ENCODE results near the gene KRTAP27-1.

KRTAP27-1 gene

GRCh38 chr21:30337276-30337744 is at the start of gene KRTAP27-1:
Gene KRTAP27-1, minus strand, starts transcription at chr21:30337694. Its CDS starts 26 bp downstream, at chr21:30337668.
- DNase-seq: no peak

- DNase-seq: no peak
Observed at GRCh38 chr21:30382201-30382600, 44.7 kb upstream of the KRTAP27-1 start.

GRCh38 chr21:30372139-30372770 is 34.8 kb upstream of the KRTAP27-1 start, which contains the start of gene KRTAP13-2:
Gene KRTAP13-2, minus strand, starts transcription at chr21:30372271. Its CDS starts 58 bp downstream, at chr21:30372213.
- DNase-seq: no peak

- DNase-seq: no peak
Observed at GRCh38 chr21:30355906-30356305, 18.4 kb upstream of the KRTAP27-1 start.

GRCh38 chr21:30354308-30355005 is 17.0 kb upstream of the KRTAP27-1 start:
- no peak for DNase-seq

- DNase-seq: no peak
Observed at GRCh38 chr21:30351534-30351933, 14.0 kb upstream of the KRTAP27-1 start.

GRCh38 chr21:30349572-30349971 is 12.1 kb upstream of the KRTAP27-1 start:
- DNase-seq: no peak

GRCh38 chr21:30348506-30348905 is 11.0 kb upstream of the KRTAP27-1 start, which contains the start of gene KRTAP23-1:
Gene KRTAP23-1, minus strand, starts transcription at chr21:30348606. Its CDS starts 0 bp downstream, at chr21:30348606.
- no peak for DNase-seq

GRCh38 chr21:30345014-30345413 is 7.5 kb upstream of the KRTAP27-1 start:
- no peak for DNase-seq

- DNase-seq: no peak
Observed at GRCh38 chr21:30340714-30341573, 3.5 kb upstream of the KRTAP27-1 start.

GRCh38 chr21:30338717-30339116 is 1.2 kb upstream of the KRTAP27-1 start:
- no peak for DNase-seq

GRCh38 chr21:30337772-30338171 is 278 bp upstream of the KRTAP27-1 start:
- no peak for DNase-seq

GRCh38 chr21:30336596-30336995 is 898 bp downstream of the KRTAP27-1 start:
- DNase-seq: no peak

GRCh38 chr21:30333736-30334135 is 3.8 kb downstream of the KRTAP27-1 start:
- no peak for DNase-seq

GRCh38 chr21:30332681-30333080 is 4.8 kb downstream of the KRTAP27-1 start:
- no peak for DNase-seq

GRCh38 chr21:30329203-30329875 is 8.2 kb downstream of the KRTAP27-1 start:
- no peak for DNase-seq

- no peak for DNase-seq
Observed at GRCh38 chr21:30326390-30326789, 11.1 kb downstream of the KRTAP27-1 start.

GRCh38 chr21:30320215-30320614 is 17.3 kb downstream of the KRTAP27-1 start, which contains the start of gene KRTAP26-1:
Gene KRTAP26-1, minus strand, starts transcription at chr21:30320315. Its CDS starts 280 bp downstream, at chr21:30320035.
- no peak for DNase-seq

- no peak for DNase-seq
Observed at GRCh38 chr21:30315701-30316100, 21.8 kb downstream of the KRTAP27-1 start.

GRCh38 chr21:30306884-30307283 is 30.6 kb downstream of the KRTAP27-1 start:
- DNase-seq: no peak

GRCh38 chr21:30305136-30305535 is 32.4 kb downstream of the KRTAP27-1 start:
- no peak for DNase-seq

GRCh38 chr21:30289215-30289614 is 48.3 kb downstream of the KRTAP27-1 start, which contains the start of gene KRTAP25-1:
Gene KRTAP25-1, minus strand, starts transcription at chr21:30289514. Its CDS starts 24 bp downstream, at chr21:30289490.
- no peak for DNase-seq

Data from cerebellar nuclear complex (tissue), 1 donor.